LNCAP (cell line): ENCODE data around the gene ATP6V1G1.

ENCODE experiments used
- CTCF ChIP-seq: fragments of 450-650 bp; IDR thresholded peaks from 2 replicates; pipeline ENCODE4 v1.5.1; 2017; ENCODE audit warnings: mild to moderate bottlenecking

The ATP6V1G1 gene

DNA sequence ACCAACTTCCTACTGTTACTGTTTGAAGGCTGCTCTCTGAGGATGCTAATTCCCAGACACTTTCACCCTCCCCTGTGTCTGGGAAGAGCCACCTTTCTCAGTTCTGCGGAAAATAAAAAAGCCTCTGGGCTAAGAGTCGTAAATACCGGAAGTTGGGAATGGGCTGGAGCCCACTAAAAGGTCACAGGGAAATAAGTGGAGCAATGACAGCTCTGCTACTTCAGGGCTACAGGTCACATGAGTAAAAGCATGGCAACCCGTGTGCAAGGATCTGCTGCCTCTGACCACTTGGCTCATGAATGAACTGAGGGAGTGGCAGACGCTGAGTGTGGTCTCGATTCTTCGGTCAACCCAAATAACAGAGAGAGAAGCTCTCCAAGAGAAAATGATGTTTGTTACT lies 25.8 kb upstream of the ATP6V1G1 start:
- TF ChIP-seq CTCF = no peak

DNA sequence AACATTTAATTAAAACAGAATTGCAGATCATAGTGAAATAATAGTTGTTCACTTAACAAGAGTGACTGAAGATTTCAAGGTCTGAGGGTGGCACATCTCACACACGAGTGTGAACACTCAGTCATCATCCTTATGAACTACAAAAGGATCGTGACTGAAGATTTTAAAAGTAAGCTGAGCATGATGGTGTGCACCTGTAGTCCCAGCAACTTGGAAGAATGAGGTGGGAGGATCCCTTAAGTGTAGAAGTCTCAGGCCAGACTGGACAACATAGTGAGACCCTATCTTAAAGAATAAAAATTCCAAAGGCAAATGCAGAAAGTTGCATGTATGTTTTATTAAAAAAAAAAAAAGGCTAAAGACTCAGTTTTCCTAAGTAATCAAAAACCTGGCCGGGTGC lies 22.4 kb upstream of the ATP6V1G1 start:
- no peak for TF ChIP-seq CTCF

GRCh38 chr9:114570742-114571141 lies 16.8 kb upstream of the ATP6V1G1 start:
- no peak for TF ChIP-seq CTCF

DNA sequence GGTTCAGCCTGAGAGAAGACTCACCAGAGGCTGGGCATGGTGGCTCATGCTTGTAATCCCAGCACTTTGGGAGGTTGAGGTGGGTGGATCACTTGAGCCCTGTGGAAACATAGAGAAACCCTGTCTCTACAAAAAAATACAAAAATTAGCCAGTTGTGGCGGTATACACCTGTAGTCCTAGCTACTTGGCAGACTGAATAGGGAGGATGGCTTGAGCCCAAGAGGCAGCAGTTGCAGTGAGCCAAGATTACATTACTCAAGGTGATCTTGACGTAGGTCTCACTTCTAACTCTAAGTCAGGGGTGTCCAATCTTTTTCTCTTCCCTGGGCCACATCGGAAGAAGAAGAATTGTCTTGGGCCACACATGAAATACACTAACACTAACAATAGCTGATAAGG lies 16.2 kb upstream of the ATP6V1G1 start:
- no peak for TF ChIP-seq CTCF

- TF ChIP-seq CTCF = no peak
Observed at GRCh38 chr9:114572199-114572598, 15.4 kb upstream of the ATP6V1G1 start.

DNA sequence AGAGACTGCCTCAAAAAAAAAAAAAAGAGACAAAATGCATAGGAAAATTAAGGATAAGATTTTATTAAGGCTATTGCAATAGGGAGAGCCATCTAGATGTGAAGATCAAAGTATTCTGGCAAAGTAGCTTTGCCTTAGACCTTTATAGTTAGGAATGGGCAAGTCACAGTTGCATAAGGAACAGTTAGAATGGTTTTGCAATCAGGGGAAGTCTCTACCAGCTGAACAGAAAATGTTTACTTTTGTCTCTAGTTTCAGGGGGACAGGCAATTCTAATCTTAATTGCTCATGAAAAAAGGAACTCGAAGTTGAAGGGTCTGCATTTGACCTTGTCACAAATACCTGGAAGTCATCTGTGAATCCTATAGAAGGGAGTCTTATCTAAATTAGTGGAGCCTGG lies 13.1 kb upstream of the ATP6V1G1 start:
- no peak for TF ChIP-seq CTCF

DNA sequence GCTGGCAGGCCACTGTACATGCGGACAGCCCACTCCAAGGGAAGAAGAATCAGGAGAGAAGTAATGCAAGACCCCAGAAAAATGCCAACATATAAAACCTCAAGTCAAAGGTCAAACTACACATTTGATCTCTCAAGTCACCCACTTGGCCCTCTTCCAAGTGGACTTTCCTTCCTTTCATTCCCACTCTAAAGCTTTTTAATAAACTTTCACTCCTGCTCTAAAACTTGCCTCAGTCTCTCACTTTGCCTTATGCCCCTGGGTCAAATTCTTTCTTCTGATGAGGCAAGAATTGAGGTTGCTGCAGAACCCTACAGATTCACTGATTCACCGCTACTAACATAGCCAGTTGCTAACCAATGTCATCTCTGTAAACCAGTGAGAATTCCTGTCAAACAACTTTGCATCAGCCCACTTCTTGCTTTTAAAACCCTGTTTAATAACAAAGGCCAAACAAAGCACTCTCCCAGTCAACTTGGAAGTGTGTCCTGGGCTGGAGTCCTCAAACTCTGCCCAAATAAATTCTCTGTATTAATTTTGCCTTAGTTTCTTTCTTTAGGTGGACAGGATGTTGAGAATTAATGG lies 6.9 kb upstream of the ATP6V1G1 start:
- no peak for TF ChIP-seq CTCF
